Gastrocnemius medialis (tissue), 4 donors: ENCODE measurements around the gene TCF7L2.

Experiments
- POLR2A ChIP-seq, 2 donors: fragments of 450-650 bp; IDR thresholded peaks; one replicate each; pipeline ENCODE4 v1.6.1; 2017; ENCODE audit warnings: antibody characterized with exemption in 2 of 2, mild to moderate bottlenecking in 2 of 2, moderate library complexity in 2 of 2
- TF ChIP-seq, protein P1 (sequence below), 5 experiments: fragments of 450-650 bp in 3 of 5; fragments of 200-600 bp in 2 of 5; sonication (generic) in 2 of 5; IDR thresholded peaks in 4 of 5; conservative IDR thresholded peaks in 1 of 5; 1 replicate in 4 of 5; 2 replicates in 1 of 5; pipeline ENCODE4 v1.5.1; 2016 to 2019; ENCODE audit warnings: antibody characterized with exemption in 5 of 5, mild to moderate bottlenecking in 3 of 5, moderate library complexity in 3 of 5

DNA sequence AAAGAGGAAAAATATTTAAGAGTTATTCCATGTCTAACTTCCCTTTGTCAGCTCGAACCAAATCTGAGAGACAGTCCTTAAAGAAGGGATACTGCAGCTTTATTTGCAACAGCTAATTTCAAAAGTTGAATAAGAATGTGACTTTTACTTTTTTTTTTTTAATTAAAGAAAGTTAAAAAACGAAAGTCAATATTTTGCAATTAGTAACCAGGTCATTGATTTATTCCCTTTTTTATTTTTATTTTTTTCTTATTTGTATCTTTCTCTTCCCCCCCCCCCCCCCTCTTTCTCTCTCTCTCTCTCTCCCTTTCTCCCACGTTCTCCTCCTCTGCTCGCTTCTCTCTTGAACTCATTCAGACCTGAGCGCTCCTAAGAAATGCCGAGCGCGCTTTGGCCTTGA, 209.5 kb downstream of the TCF7L2 start:
- TF ChIP-seq POLR2A (IDR thresholded peaks at IDR 0.05) = no peak
- TF ChIP-seq, protein P1, sequence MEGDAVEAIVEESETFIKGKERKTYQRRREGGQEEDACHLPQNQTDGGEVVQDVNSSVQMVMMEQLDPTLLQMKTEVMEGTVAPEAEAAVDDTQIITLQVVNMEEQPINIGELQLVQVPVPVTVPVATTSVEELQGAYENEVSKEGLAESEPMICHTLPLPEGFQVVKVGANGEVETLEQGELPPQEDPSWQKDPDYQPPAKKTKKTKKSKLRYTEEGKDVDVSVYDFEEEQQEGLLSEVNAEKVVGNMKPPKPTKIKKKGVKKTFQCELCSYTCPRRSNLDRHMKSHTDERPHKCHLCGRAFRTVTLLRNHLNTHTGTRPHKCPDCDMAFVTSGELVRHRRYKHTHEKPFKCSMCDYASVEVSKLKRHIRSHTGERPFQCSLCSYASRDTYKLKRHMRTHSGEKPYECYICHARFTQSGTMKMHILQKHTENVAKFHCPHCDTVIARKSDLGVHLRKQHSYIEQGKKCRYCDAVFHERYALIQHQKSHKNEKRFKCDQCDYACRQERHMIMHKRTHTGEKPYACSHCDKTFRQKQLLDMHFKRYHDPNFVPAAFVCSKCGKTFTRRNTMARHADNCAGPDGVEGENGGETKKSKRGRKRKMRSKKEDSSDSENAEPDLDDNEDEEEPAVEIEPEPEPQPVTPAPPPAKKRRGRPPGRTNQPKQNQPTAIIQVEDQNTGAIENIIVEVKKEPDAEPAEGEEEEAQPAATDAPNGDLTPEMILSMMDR (IDR thresholded peaks at IDR 0.05 in 4 of 5, conservative IDR thresholded peaks at IDR 0.05 in 1 of 5) = no peak
